ENCODE results near the gene PLEKHA8. TPM values are rescaled to one million over a fixed set of nuclear protein-coding genes. Genes with fewer than 3 reads are reported as not detected.

Gene PLEKHA8
- total and polyA plus RNA-seq, 4 donors: 2.7 to 16.7 (median 6.5) TPM

- H3K27ac ChIP-seq (ENCODE audit: low read depth in 1 of 2, low read length in 1 of 2): no peak overlapping the region
- TF ChIP-seq CTCF (IDR thresholded peaks at IDR 0.05; ENCODE audit: control extremely low read depth, extremely low read depth): peak; percentile 30
- DNase-seq (peak in 2 of 3 donors; percentile 65 to 70), ATAC-seq (ENCODE audit: insufficient read depth, low FRiP score) (no peak)
- no peak overlapping the region for H3K9ac ChIP-seq (ENCODE audit: insufficient read depth in 1 of 2, low read length in 2 of 2)
- no peaks in the 10 kb centered on the region for H3K9me3 ChIP-seq (ENCODE audit: control insufficient read depth in 4 of 4, insufficient read depth in 3 of 4, low read length in 3 of 4)
- WGBS, 2 donors: 85 to 93% methylated on average over 1 of the region's 1 CpG
- H3K4me3 ChIP-seq: no peak overlapping the region
- H3K36me3 ChIP-seq (ENCODE audit: control insufficient read depth in 4 of 4, insufficient read depth in 4 of 4, low read length in 4 of 4): peaks cover 2 to 14% (median 7%) of the 10 kb centered on the region in 4 donors
- no peaks in the 10 kb centered on the region for H3K4me1 ChIP-seq (ENCODE audit: control insufficient read depth in 5 of 5, insufficient read depth in 5 of 5, low read length in 5 of 5)
- no peaks in the 10 kb centered on the region for H3K27me3 ChIP-seq (ENCODE audit: control insufficient read depth in 3 of 3, insufficient read depth in 3 of 3, low read length in 2 of 3)
These were observed 34.4 kb downstream of the PLEKHA8 start for GRCh38 chr7:30062587-30062986.

- H3K4me3 ChIP-seq: no peak overlapping the region
- 92 to 94% methylated on average over 3 of the region's 3 CpGs for WGBS, 2 donors
- H3K27ac ChIP-seq (ENCODE audit: low read depth in 1 of 2, low read length in 1 of 2): no peak overlapping the region
- peaks cover 1 to 24% (median 7%) of the 10 kb centered on the region in 4 donors for H3K36me3 ChIP-seq (ENCODE audit: control insufficient read depth in 4 of 4, insufficient read depth in 4 of 4, low read length in 4 of 4)
- no peaks in the 10 kb centered on the region for H3K27me3 ChIP-seq (ENCODE audit: control insufficient read depth in 3 of 3, insufficient read depth in 3 of 3, low read length in 2 of 3)
- H3K9me3 ChIP-seq (ENCODE audit: control insufficient read depth in 4 of 4, insufficient read depth in 3 of 4, low read length in 3 of 4): no peaks in the 10 kb centered on the region
- no peak for TF ChIP-seq CTCF (IDR thresholded peaks at IDR 0.05; ENCODE audit: control extremely low read depth, extremely low read depth)
- no peak overlapping the region for H3K9ac ChIP-seq (ENCODE audit: insufficient read depth in 1 of 2, low read length in 2 of 2)
- no peak for ATAC-seq (ENCODE audit: insufficient read depth, low FRiP score)
- H3K4me1 ChIP-seq (ENCODE audit: control insufficient read depth in 5 of 5, insufficient read depth in 5 of 5, low read length in 5 of 5): peaks cover 0 to 13% (median 0%) of the 10 kb centered on the region in 5 donors
- DNase-seq: no peak
These were observed 37.5 kb downstream of the PLEKHA8 start for GRCh38 chr7:30065746-30066145.

GRCh38 chr7:30066687-30067086, 38.5 kb downstream of the PLEKHA8 start:
- Histone ChIP-seq H3K4me3 (no peak overlapping the region), H3K9ac (ENCODE audit: insufficient read depth in 1 of 2, low read length in 2 of 2) (no peak overlapping the region), H3K27me3 (ENCODE audit: control insufficient read depth in 3 of 3, insufficient read depth in 3 of 3, low read length in 2 of 3) (no peaks in the 10 kb centered on the region), H3K4me1 (ENCODE audit: control insufficient read depth in 5 of 5, insufficient read depth in 5 of 5, low read length in 5 of 5) (peaks cover 0 to 13% (median 0%) of the 10 kb centered on the region in 5 donors), H3K27ac (ENCODE audit: low read depth in 1 of 2, low read length in 1 of 2) (no peak overlapping the region), H3K36me3 (ENCODE audit: control insufficient read depth in 4 of 4, insufficient read depth in 4 of 4, low read length in 4 of 4) (peaks cover 3 to 20% (median 7%) of the 10 kb centered on the region in 4 donors), H3K9me3 (ENCODE audit: control insufficient read depth in 4 of 4, insufficient read depth in 3 of 4, low read length in 3 of 4) (no peaks in the 10 kb centered on the region)
- no peak for TF ChIP-seq CTCF (IDR thresholded peaks at IDR 0.05; ENCODE audit: control extremely low read depth, extremely low read depth)
- no peak for ATAC-seq (ENCODE audit: insufficient read depth, low FRiP score)
- DNase-seq: no peak
- WGBS, 2 donors: 97 to 100% methylated on average over 1 of the region's 1 CpG

GRCh38 chr7:30068117-30068516, 39.9 kb downstream of the PLEKHA8 start:
- Histone ChIP-seq H3K36me3 (ENCODE audit: control insufficient read depth in 4 of 4, insufficient read depth in 4 of 4, low read length in 4 of 4) (peaks cover 4 to 16% (median 6%) of the 10 kb centered on the region in 4 donors), H3K4me3 (no peak overlapping the region), H3K9me3 (ENCODE audit: control insufficient read depth in 4 of 4, insufficient read depth in 3 of 4, low read length in 3 of 4) (no peaks in the 10 kb centered on the region), H3K4me1 (ENCODE audit: control insufficient read depth in 5 of 5, insufficient read depth in 5 of 5, low read length in 5 of 5) (peaks cover 0 to 13% (median 0%) of the 10 kb centered on the region in 5 donors), H3K9ac (ENCODE audit: insufficient read depth in 1 of 2, low read length in 2 of 2) (no peak overlapping the region), H3K27ac (ENCODE audit: low read depth in 1 of 2, low read length in 1 of 2) (no peak overlapping the region), H3K27me3 (ENCODE audit: control insufficient read depth in 3 of 3, insufficient read depth in 3 of 3, low read length in 2 of 3) (no peaks in the 10 kb centered on the region)
- DNase-seq (no peak), ATAC-seq (ENCODE audit: insufficient read depth, low FRiP score) (peak; percentile 53)
- TF ChIP-seq CTCF (IDR thresholded peaks at IDR 0.05; ENCODE audit: control extremely low read depth, extremely low read depth): no peak
